AG04449 (cell line): Measurements from ENCODE around the gene FLT3LG.

Experiments
- CTCF ChIA-PET: fragments of 350-600 bp; formaldehyde crosslinking; extraction: SDS; loops from one replicate; lab custom pipeline; 2021; ENCODE audit warnings: antibody characterized with exemption; lab: Yijun Ruan, JAX
- POLR2A ChIA-PET: fragments of 400-600, 350-600 bp; formaldehyde crosslinking; extraction: SDS; loops from one replicate; lab custom pipeline; 2020; ENCODE audit warnings: antibody characterized with exemption, inconsistent platforms; lab: Yijun Ruan, JAX
- DNase-seq: peaks from one replicate; pipeline ENCODE4 v3.0.0-alpha.2; 2010; ENCODE audit warnings: low read depth, low spot score
- H3K4me3 ChIP-seq: 2 replicates; pipeline ENCODE4 v1.5.1; 2011; ENCODE audit warnings: low read depth, mild to moderate bottlenecking, control low read depth, low read length
- TF ChIP-seq, protein P1 (sequence below): IDR thresholded peaks from one replicate; pipeline ENCODE4 v1.5.1; 2011; ENCODE audit warnings: mild to moderate bottlenecking, moderate library complexity, low read length, control low read depth, inconsistent platforms; ENCODE audit not compliant: insufficient read depth; ENCODE audit errors: missing control alignments

The FLT3LG gene

DNA sequence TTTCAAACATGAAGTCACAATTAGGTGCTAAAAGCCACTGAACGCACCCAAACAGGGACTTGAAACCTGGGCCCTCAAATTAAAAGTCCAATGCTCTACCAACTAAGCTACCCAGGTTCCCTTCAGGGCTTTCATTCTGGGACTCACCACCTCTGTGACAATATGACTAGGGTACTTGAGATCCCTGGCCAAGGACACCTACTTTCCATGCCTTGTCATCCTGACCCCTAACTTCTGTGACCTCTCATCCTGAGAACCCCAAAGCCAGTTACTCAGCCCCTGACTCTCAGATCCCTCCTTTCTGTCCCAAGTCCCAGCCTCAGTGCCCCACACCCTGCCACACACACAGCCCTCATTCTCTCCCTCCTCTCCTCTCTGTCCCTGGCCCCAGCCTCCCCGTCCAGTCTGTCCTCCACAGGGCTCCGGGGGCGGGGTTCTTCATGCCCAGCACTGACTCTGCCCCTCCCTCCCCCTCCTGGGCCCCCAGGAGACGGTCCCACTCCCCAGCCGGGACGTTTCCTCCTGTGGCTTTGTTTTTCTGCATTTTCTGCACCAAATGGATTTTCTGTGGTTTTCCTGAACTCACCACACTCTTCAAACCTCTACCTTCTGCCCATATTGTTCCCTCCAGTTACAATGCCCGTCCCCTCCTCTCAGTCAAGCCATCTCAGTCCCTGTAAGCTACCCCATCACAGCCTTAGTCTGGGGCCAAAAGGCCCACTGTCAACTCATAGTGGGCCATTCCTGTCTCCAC, 60.8 kb downstream of the FLT3LG start:
- TF ChIP-seq, protein P1, sequence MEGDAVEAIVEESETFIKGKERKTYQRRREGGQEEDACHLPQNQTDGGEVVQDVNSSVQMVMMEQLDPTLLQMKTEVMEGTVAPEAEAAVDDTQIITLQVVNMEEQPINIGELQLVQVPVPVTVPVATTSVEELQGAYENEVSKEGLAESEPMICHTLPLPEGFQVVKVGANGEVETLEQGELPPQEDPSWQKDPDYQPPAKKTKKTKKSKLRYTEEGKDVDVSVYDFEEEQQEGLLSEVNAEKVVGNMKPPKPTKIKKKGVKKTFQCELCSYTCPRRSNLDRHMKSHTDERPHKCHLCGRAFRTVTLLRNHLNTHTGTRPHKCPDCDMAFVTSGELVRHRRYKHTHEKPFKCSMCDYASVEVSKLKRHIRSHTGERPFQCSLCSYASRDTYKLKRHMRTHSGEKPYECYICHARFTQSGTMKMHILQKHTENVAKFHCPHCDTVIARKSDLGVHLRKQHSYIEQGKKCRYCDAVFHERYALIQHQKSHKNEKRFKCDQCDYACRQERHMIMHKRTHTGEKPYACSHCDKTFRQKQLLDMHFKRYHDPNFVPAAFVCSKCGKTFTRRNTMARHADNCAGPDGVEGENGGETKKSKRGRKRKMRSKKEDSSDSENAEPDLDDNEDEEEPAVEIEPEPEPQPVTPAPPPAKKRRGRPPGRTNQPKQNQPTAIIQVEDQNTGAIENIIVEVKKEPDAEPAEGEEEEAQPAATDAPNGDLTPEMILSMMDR = no peak
- ChIA-PET CTCF (interaction anchor here (0.8 to 2.9 kb wide), 6 partner anchors 12 to 31 kb away, joined by 3 to 30 read pairs (median 4); no protein-coding TSS in a partner anchor), POLR2A (no interaction called here)
- no peak for DNase-seq
- H3K4me3 ChIP-seq = no peak overlapping the region
